Ishikawa (cell line): ENCODE results near the gene IDH3A.

Experiments used
- CEBPB ChIP-seq: IDR thresholded peaks from 2 replicates; pipeline ENCODE4 v1.6.1; 2012
- CREB1 ChIP-seq: IDR thresholded peaks from 2 replicates; pipeline ENCODE4 v1.6.1; 2012; ENCODE audit warnings: low read depth
- EGR1 ChIP-seq: IDR thresholded peaks from 2 replicates; pipeline ENCODE4 v1.6.1; 2012
- EP300 ChIP-seq: IDR thresholded peaks from 2 replicates; pipeline ENCODE4 v1.6.1; 2012; ENCODE audit warnings: borderline replicate concordance
- FOXM1 ChIP-seq: IDR thresholded peaks from 2 replicates; pipeline ENCODE4 v1.6.1; 2012; ENCODE audit warnings: low read depth, borderline replicate concordance
- MAX ChIP-seq: IDR thresholded peaks from 2 replicates; pipeline ENCODE4 v1.6.1; 2012
- NFIC ChIP-seq: IDR thresholded peaks from 2 replicates; pipeline ENCODE4 v1.6.1; 2012
- RAD21 ChIP-seq: IDR thresholded peaks from 2 replicates; pipeline ENCODE4 v1.6.1; 2012; ENCODE audit warnings: low read depth
- TAF1 ChIP-seq: IDR thresholded peaks from 2 replicates; pipeline ENCODE4 v1.6.1; 2012; ENCODE audit warnings: low read depth, mild to moderate bottlenecking
- TCF12 ChIP-seq: IDR thresholded peaks from 2 replicates; pipeline ENCODE4 v1.6.1; 2012; ENCODE audit warnings: low read depth
- TEAD4 ChIP-seq: IDR thresholded peaks from 2 replicates; pipeline ENCODE4 v1.6.1; 2012
- YY1 ChIP-seq: IDR thresholded peaks from 2 replicates; pipeline ENCODE4 v1.6.1; 2012; ENCODE audit warnings: low read depth
- ZBTB7A ChIP-seq: IDR thresholded peaks from 2 replicates; pipeline ENCODE4 v1.6.1; 2012; ENCODE audit warnings: low read depth
- TF ChIP-seq, protein P1 (sequence below): IDR thresholded peaks from 2 replicates; pipeline ENCODE4 v1.6.1; 2012
- TF ChIP-seq, protein P2 (sequence below): IDR thresholded peaks from 2 replicates; pipeline ENCODE4 v1.6.1; 2012; ENCODE audit warnings: low read depth, mild to moderate bottlenecking

The IDH3A gene

GRCh38 chr15:78139578-78139977 is 9.6 kb upstream of the IDH3A start:
- TF ChIP-seq CEBPB (peak; percentile 41; the same call in 1 of the 2 replicates), EGR1 (no peak)

DNA sequence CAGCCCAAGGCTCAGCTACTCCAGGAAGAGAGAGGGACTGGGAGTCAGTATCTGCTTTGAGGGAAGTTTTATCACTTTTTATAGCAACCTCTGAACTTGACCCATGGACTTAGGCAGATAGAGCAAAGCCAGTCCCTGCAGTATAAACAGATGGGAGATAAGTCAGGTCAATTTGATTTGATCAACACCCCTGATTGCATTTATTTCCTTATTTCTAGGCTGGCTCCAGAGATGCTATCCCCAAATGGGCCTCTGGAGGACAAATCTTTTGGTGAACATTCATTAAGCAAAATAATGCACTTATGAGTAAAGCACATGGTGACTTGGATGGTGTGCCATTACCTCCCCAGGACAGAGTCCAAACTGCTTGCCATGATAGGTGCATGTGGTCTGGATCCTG is 8.9 kb upstream of the IDH3A start:
- no peak for TF ChIP-seq CREB1
- no peak for TF ChIP-seq EP300
- no peak for TF ChIP-seq NFIC
- no peak for TF ChIP-seq FOXM1
- TF ChIP-seq RAD21: no peak
- TF ChIP-seq TEAD4: no peak
- no peak for TF ChIP-seq TAF1
- TF ChIP-seq ZBTB7A: no peak
- no peak for TF ChIP-seq CEBPB

DNA sequence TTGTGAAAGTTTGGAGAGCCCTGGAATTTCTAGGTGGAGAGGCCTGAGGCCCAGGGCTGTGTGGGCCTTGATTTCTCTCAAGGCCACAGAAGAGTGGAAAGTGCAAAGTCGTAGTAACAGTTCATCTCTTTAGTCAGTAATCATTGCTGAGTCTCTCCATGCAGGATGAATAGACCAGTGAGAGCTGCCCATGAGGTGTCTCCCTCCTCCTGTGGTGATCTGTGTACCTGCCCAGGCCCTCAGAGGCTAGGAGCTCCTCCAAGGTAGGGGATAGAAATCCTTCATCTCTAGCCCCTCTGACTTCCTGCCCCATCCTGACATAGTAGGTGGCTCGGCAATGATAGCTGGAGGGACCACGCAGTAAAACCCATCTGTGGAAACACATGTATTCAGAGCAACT is 6.8 kb upstream of the IDH3A start:
- TF ChIP-seq TEAD4 (no peak), TAF1 (no peak), EGR1 (no peak), MAX (no peak), TCF12 (no peak)

GRCh38 chr15:78146425-78147154 is 2.6 kb upstream of the IDH3A start:
- TF ChIP-seq CEBPB (peak; percentile 94), ZBTB7A (no peak)

GRCh38 chr15:78147566-78147965 is 1.6 kb upstream of the IDH3A start:
- TF ChIP-seq ZBTB7A (no peak), TEAD4 (no peak), NFIC (no peak), TAF1 (no peak), RAD21 (no peak), YY1 (no peak), EGR1 (no peak), CREB1 (no peak), TCF12 (no peak), CEBPB (no peak)
- TF ChIP-seq, protein P1, sequence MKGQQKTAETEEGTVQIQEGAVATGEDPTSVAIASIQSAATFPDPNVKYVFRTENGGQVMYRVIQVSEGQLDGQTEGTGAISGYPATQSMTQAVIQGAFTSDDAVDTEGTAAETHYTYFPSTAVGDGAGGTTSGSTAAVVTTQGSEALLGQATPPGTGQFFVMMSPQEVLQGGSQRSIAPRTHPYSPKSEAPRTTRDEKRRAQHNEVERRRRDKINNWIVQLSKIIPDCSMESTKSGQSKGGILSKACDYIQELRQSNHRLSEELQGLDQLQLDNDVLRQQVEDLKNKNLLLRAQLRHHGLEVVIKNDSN: no peak

GRCh38 chr15:78148392-78149067 is 632 bp upstream of the IDH3A start:
- TF ChIP-seq, protein P1: no peak
- TF ChIP-seq TCF12: no peak
- no peak for TF ChIP-seq YY1
- no peak for TF ChIP-seq MAX
- TF ChIP-seq EP300: no peak
- TF ChIP-seq CEBPB: no peak
- TF ChIP-seq NFIC: no peak
- no peak for TF ChIP-seq CREB1
- no peak for TF ChIP-seq EGR1
- no peak for TF ChIP-seq TEAD4
- TF ChIP-seq ZBTB7A: no peak
- TF ChIP-seq, protein P2, sequence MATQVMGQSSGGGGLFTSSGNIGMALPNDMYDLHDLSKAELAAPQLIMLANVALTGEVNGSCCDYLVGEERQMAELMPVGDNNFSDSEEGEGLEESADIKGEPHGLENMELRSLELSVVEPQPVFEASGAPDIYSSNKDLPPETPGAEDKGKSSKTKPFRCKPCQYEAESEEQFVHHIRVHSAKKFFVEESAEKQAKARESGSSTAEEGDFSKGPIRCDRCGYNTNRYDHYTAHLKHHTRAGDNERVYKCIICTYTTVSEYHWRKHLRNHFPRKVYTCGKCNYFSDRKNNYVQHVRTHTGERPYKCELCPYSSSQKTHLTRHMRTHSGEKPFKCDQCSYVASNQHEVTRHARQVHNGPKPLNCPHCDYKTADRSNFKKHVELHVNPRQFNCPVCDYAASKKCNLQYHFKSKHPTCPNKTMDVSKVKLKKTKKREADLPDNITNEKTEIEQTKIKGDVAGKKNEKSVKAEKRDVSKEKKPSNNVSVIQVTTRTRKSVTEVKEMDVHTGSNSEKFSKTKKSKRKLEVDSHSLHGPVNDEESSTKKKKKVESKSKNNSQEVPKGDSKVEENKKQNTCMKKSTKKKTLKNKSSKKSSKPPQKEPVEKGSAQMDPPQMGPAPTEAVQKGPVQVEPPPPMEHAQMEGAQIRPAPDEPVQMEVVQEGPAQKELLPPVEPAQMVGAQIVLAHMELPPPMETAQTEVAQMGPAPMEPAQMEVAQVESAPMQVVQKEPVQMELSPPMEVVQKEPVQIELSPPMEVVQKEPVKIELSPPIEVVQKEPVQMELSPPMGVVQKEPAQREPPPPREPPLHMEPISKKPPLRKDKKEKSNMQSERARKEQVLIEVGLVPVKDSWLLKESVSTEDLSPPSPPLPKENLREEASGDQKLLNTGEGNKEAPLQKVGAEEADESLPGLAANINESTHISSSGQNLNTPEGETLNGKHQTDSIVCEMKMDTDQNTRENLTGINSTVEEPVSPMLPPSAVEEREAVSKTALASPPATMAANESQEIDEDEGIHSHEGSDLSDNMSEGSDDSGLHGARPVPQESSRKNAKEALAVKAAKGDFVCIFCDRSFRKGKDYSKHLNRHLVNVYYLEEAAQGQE: no peak
- no peak for TF ChIP-seq FOXM1
- TF ChIP-seq RAD21: no peak
- TF ChIP-seq TAF1: no peak

DNA sequence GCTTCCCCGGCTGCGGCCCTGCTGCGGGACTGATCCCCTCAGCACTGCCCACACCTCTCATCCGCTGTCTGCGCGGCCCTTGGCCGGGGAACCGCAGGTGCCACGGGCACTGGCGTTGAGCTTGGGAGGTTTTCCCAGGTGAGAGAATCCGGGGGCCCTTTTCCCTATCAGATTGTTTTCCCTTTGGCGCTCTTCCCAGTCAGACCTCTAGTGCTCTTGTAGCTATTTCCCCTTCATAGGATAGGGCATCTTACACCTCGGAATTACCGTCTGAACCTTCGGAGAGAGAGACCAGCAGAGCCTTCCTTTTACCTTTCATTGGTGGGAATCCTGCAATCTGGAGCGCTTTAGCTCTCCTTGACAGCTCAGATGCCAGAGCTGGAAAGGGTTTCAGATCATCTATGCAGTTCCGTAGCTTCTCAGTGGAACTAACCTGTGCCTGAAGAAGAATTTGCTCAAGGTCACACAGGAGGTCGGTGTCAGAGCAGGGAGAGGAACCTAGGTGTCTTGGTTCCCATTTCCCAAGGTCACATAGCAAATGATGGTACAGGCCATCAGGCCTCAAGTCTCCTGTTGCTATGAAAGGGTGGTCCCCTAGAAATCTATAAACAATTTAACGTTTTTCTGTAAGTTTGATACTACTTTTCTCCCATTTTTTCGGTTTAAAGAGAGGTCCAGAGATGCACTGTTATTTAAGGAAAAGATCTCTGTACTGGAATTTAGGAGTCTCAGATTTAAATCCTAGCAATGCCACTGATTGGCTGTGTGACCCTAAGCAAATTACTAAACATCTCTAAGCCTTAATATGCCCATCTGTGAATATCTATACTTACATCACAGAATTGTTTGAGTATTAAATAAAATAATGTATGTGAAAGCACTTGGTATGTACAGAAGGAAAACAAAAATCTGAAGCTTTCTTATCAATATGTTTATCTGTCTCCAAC is 916 bp downstream of the IDH3A start:
- no peak for TF ChIP-seq EP300
- peak; percentile 39; the same call in 1 of the 2 replicates for TF ChIP-seq ZBTB7A
- TF ChIP-seq, protein P2: no peak
- TF ChIP-seq NFIC: 0 out of 2 replicates have a peak, but pooled peaks have one; percentile 6
